NCI-H1930 (cell line): ENCODE measurements around the gene SPATS2.
"Not testable (repeated sequence)": the region's sequence is repeated elsewhere in the genome, so short reads cannot be mapped to it uniquely, and the experiment has no call there.

Experiments
- DNase-seq, 2 experiments: peaks; one replicate each; lab custom pipeline; 2025; lab: John Stamatoyannopoulos, UW

The SPATS2 gene

GRCh38 chr12:49410818-49411217, 43.6 kb downstream of the SPATS2 start:
- no peak for DNase-seq

- no peak for DNase-seq
Observed at GRCh38 chr12:49413010-49413409, 45.7 kb downstream of the SPATS2 start.

- no peak for DNase-seq
Observed at GRCh38 chr12:49413796-49414195, 46.5 kb downstream of the SPATS2 start.

GRCh38 chr12:49414364-49414763, 47.1 kb downstream of the SPATS2 start:
- no peak for DNase-seq

- no peak for DNase-seq
Observed at GRCh38 chr12:49415521-49415970, 48.3 kb downstream of the SPATS2 start.

GRCh38 chr12:49416892-49417291, 49.6 kb downstream of the SPATS2 start:
- no peak for DNase-seq

GRCh38 chr12:49417558-49417957, 50.3 kb downstream of the SPATS2 start:
- DNase-seq = no peak

GRCh38 chr12:49420556-49420955, 53.3 kb downstream of the SPATS2 start:
- no peak for DNase-seq

GRCh38 chr12:49422114-49422513, 54.9 kb downstream of the SPATS2 start:
- no peak for DNase-seq

GRCh38 chr12:49428793-49429192, 61.5 kb downstream of the SPATS2 start:
- no peak for DNase-seq

GRCh38 chr12:49432616-49433015, 65.4 kb downstream of the SPATS2 start:
- DNase-seq = no peak

- not testable (repeated sequence) for DNase-seq
Observed at GRCh38 chr12:49436799-49437198, 69.5 kb downstream of the SPATS2 start.

GRCh38 chr12:49439042-49439441, 71.8 kb downstream of the SPATS2 start:
- DNase-seq = no peak

GRCh38 chr12:49440035-49440434, 72.8 kb downstream of the SPATS2 start:
- no peak for DNase-seq

- DNase-seq = no peak
Observed at GRCh38 chr12:49442915-49443314, 75.7 kb downstream of the SPATS2 start.

GRCh38 chr12:49446571-49446970, 79.3 kb downstream of the SPATS2 start:
- no peak for DNase-seq

GRCh38 chr12:49448858-49449257, 81.6 kb downstream of the SPATS2 start:
- DNase-seq = no peak

GRCh38 chr12:49451468-49452259, 84.4 kb downstream of the SPATS2 start:
- no peak for DNase-seq

- DNase-seq = no peak
Observed at GRCh38 chr12:49455501-49455900, 88.2 kb downstream of the SPATS2 start.

GRCh38 chr12:49456131-49456679, 88.9 kb downstream of the SPATS2 start:
- no peak for DNase-seq

- no peak for DNase-seq
Observed at GRCh38 chr12:49458816-49459215, 91.6 kb downstream of the SPATS2 start.

- no peak for DNase-seq
Observed at GRCh38 chr12:49461221-49461620, 94.0 kb downstream of the SPATS2 start.

GRCh38 chr12:49462083-49462744, 95.0 kb downstream of the SPATS2 start:
- DNase-seq = no peak
